ENCODE measurements around the gene ZP3.
"Not testable (repeated sequence)": the region's sequence is repeated elsewhere in the genome, so short reads cannot be mapped to it uniquely, and the experiment has no call there.

The ZP3 gene

DNA sequence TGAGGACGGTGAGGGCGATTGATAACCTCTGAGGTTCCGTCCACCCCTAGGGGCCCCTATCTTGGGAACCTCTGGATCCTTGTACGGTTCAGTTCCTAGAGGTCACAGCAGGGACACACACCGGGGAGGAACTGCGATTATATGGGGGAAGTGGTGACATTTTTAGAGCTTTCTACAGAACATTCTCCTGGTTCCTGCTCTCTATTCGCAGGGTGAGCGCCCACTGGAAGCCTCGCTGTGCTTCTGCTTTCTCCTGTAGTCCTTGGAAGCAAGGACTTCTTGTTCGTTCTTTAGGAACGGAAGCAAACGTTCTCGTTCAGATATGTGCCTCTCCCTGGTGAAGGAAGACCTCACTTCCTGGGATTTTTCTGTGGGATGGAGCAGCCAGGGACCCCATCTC, 63.2 kb downstream of the ZP3 start:
- not testable (repeated sequence) for DNase-seq
